HepG2 (cell line): ENCODE data around the gene RALBP1.

ENCODE experiments used
- POLR2AphosphoS5 ChIP-seq: IDR thresholded peaks from 2 replicates; pipeline ENCODE4 v1.6.1; 2012; ENCODE audit warnings: low read depth, low read length
- RORA ChIP-seq: sonication (generic); formaldehyde crosslinking; IDR thresholded peaks from 2 replicates; pipeline ENCODE4 v1.5.0; 2020; ENCODE audit warnings: mild to moderate bottlenecking, missing genetic modification reagents, moderate library complexity
- TBP ChIP-seq: sonication (generic); formaldehyde crosslinking; IDR thresholded peaks from 2 replicates; pipeline ENCODE4 v1.5.0; 2020; ENCODE audit warnings: missing genetic modification reagents
- TOPORS ChIP-seq: sonication (generic); formaldehyde crosslinking; IDR thresholded peaks from 2 replicates; pipeline ENCODE4 v1.8.0; 2023; ENCODE audit warnings: mild to moderate bottlenecking, missing genetic modification reagents
- TF ChIP-seq, protein P1 (sequence below): sonication (generic); formaldehyde crosslinking; IDR thresholded peaks from 2 replicates; pipeline ENCODE4 v1.5.0; 2020; ENCODE audit warnings: mild to moderate bottlenecking, missing genetic modification reagents, moderate library complexity
- TF ChIP-seq, protein P2 (sequence below): sonication (generic); formaldehyde crosslinking; IDR thresholded peaks from 2 replicates; pipeline ENCODE4 v1.8.1; 2023; ENCODE audit warnings: mild to moderate bottlenecking, missing genetic modification reagents

DNA sequence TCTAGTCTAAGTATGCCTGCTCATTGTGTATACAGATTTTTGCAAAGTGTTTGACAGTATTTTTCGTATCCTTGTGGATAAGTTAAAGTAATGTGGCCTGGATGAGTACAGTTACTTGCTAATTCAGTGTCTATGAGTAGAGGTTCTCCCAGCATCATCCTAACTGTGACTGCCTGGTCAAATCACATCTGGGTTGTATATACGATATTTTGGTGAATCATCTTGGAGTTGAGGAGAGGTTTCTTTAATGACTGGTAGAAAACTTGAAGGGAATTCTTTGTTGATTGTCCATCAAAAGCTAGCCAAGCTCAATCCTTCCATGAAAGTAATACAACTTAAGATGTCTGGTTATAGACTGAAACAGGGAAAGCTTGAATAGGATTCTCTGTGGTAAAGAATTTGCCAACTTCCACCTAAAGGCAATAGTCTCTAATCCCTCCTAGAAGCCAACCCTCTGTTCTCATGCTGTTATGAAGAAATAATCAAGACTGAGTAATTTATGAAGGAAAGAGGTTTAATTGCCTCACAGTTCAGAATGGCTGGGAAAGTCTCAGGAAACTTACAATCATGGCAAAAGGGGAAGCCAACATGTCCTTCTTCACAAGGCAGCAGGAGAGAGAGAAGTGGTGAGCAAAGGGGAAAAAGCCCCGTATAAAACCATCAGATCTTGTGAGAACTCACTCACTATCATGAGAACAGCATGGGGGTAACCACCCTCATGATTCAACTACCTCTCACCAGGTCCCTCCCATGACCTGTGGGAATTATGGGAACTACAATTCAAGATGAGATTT is 19.4 kb upstream of the RALBP1 start:
- no peak for TF ChIP-seq POLR2AphosphoS5
- no peak for TF ChIP-seq TOPORS
- TF ChIP-seq, protein P1, sequence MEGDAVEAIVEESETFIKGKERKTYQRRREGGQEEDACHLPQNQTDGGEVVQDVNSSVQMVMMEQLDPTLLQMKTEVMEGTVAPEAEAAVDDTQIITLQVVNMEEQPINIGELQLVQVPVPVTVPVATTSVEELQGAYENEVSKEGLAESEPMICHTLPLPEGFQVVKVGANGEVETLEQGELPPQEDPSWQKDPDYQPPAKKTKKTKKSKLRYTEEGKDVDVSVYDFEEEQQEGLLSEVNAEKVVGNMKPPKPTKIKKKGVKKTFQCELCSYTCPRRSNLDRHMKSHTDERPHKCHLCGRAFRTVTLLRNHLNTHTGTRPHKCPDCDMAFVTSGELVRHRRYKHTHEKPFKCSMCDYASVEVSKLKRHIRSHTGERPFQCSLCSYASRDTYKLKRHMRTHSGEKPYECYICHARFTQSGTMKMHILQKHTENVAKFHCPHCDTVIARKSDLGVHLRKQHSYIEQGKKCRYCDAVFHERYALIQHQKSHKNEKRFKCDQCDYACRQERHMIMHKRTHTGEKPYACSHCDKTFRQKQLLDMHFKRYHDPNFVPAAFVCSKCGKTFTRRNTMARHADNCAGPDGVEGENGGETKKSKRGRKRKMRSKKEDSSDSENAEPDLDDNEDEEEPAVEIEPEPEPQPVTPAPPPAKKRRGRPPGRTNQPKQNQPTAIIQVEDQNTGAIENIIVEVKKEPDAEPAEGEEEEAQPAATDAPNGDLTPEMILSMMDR (CRISPR knock-in tag), result no peak
- no peak for TF ChIP-seq RORA (CRISPR knock-in tag)
- TF ChIP-seq, protein P2, sequence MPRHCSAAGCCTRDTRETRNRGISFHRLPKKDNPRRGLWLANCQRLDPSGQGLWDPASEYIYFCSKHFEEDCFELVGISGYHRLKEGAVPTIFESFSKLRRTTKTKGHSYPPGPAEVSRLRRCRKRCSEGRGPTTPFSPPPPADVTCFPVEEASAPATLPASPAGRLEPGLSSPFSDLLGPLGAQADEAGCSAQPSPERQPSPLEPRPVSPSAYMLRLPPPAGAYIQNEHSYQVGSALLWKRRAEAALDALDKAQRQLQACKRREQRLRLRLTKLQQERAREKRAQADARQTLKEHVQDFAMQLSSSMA (CRISPR knock-in tag), result no peak
- no peak for TF ChIP-seq TBP
